ENCODE measurements around the gene OR52W1.
A peak's percentile ranks its signal among the peaks of the same experiment; 100 is the strongest.

The OR52W1 gene

GRCh38 chr11:6199174-6199810, at the start of gene OR52W1:
OR52W1 (plus strand) TSS chr11:6199224; CDS start chr11:6199224, 0 bp downstream.
- no peak for DNase-seq

DNA sequence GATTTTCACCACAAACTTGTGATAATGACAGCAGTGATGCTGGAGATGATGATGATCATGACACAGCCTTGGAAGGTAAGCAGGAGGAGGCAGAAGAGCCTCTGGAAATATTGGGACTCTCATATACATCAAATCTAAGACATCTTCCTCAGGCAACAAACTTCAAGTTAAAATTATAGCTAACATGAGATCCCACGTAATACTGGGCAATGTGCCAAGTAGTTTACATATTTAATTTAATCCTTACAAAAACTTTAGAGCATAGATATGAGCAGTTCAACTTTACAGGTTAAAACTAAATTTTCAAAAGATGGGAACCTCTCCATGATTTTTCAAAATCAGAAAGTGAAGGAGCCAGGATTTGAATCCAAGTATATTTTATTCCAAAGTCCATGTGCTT, 47.9 kb upstream of the OR52W1 start:
- no peak for DNase-seq

- DNase-seq, result no peak
Observed at GRCh38 chr11:6152126-6152525, 46.9 kb upstream of the OR52W1 start.

DNA sequence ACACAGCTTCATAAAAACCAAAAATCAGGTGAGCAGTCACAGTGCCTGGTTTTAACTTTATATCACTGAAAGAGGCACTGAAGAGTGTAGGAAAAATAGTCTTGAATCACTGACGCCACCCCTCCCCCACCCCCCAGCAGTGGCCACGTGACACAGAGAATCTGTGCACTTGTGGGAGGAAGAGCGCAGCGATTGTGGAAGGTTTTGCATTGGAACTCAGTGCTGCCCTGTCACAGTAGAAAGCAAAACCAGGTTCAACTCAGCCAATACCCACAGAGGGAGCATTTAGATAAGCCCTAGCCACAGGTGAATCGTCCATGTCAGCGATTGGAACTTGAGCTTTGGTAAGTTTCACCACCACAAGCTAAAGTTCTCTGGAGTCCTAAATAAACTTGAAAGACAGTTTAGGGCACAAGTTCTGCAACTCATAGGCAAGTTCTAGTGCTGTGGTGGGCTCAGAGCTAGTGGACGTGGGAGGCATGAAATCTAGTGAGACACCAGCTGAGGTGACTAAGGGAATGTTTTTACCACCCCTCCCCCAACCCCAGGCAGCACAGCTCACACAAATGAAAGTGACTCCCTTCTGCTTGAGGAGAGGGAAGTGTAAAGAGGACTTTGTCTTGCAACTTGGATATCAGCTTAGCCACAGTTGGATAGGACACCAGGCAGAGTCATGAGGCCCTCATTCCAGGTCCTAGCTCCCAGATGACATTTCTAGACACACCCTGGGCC, 42.2 kb upstream of the OR52W1 start:
- DNase-seq, result no peak

- DNase-seq, result no peak
Observed at GRCh38 chr11:6170226-6170625, 28.8 kb upstream of the OR52W1 start, which contains the start of gene OR52B2. OR52B2 (minus strand) TSS chr11:6170326; CDS start chr11:6170326, 0 bp downstream.

DNA sequence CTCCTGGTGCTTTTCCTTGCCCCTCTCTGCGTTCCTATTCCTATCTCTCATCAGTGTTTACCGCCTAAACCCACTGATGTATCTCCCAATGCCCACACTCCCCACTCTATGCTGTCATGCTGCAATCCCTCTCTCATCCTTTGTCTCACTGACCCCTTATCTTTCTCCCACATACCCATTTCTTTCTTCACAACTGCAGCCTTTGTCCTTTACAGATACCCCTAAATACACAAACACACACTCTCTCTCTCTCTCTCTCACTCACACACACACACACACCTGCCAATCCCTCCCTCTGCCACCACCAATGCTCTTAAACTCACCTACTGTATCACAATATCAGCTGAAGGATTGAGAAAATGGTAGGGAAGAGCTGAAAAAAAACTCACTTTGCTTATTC, 23.6 kb upstream of the OR52W1 start:
- no peak for DNase-seq

DNA sequence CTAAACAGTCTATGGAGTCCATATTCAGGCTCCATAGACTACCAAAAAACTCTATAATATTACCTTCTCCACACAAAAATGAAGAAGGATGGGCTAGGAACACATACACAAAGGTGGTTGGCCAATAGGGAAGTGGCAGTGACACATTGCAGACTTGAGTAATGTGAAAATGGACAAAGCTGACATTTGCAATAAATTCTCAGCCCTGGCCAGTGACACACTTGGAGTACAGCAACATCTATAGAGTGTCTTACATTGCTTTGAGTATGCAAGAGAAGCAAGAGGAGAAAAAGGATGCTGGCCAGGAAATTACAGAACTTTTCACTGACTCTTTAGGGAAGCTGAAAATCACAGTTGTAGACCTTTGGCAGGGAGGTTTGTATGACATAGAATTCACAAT, 7.3 kb upstream of the OR52W1 start:
- DNase-seq, result no peak

- no peak for DNase-seq
Observed at GRCh38 chr11:6194065-6194581, 4.9 kb upstream of the OR52W1 start.

GRCh38 chr11:6196396-6196795, 2.6 kb upstream of the OR52W1 start:
- peak; percentile 13 for DNase-seq

- no peak for DNase-seq
Observed at GRCh38 chr11:6197466-6198200, 1.4 kb upstream of the OR52W1 start.

DNA sequence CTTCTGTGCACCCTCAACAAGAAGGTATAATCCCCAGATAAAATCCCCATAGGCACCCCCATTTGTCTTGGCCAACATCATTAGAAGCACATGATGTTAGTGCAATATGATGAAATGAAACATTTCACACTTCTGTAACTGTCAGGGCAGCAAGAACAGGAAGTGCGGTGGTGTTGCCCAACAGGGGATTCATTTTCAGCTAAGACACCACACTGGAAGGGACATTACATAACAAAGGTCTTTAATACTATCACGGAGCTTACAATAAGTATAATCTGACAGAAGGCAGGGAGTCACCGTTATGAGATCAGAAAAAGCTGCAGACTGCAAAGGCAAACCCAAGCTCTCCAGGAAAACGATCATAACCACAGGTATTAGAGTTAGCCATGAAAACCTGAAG, 2.0 kb downstream of the OR52W1 start:
- peak; percentile 47 for DNase-seq

GRCh38 chr11:6201481-6201880, 2.5 kb downstream of the OR52W1 start:
- no peak for DNase-seq

DNA sequence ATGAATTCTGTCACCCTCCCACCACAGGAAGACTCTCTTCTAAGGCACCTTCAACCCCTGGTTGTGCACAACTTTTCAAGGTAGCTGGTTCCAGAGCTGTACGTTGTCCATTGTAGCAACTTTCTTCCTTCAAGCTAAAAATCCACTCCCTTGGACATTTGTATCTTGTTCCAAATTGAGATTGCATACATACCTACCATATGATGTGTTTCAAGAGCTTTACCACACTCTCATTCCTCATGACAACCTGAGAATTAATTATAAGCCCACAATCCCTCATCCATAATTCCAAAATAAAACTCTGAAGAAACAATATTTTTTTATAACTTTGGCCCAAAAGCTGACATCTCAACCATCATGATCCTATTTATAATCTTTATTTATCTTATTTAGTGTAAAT, 3.0 kb downstream of the OR52W1 start:
- no peak for DNase-seq

GRCh38 chr11:6203327-6203726, 4.3 kb downstream of the OR52W1 start:
- DNase-seq, result peak; percentile 39

GRCh38 chr11:6204706-6205105, 5.7 kb downstream of the OR52W1 start:
- no peak for DNase-seq

DNA sequence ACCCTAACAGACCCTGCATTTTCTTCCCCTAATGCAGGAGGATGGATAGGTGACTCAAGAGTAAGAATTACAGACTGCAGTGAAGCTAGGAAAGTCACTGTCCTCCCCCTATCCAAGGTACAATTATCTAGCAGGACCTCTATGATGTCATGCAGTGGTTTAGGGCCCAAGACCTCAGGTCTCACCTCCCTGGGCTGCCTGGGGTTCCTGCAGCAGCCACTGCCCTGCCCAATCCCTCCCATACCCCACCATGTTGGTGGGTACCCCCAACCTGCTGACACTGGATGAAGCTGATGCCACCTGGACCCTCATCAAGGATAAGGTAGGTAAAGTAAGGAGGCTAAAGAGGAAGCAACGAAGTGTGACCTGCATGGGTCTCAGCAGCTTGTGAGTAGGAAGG, 6.3 kb downstream of the OR52W1 start, which contains the start of gene C11orf42:
TSS of gene C11orf42 (plus strand) at position 192 of the 400 bp plus-strand sequence. CDS start at position 251, 59 bp downstream.
- no peak for DNase-seq

DNA sequence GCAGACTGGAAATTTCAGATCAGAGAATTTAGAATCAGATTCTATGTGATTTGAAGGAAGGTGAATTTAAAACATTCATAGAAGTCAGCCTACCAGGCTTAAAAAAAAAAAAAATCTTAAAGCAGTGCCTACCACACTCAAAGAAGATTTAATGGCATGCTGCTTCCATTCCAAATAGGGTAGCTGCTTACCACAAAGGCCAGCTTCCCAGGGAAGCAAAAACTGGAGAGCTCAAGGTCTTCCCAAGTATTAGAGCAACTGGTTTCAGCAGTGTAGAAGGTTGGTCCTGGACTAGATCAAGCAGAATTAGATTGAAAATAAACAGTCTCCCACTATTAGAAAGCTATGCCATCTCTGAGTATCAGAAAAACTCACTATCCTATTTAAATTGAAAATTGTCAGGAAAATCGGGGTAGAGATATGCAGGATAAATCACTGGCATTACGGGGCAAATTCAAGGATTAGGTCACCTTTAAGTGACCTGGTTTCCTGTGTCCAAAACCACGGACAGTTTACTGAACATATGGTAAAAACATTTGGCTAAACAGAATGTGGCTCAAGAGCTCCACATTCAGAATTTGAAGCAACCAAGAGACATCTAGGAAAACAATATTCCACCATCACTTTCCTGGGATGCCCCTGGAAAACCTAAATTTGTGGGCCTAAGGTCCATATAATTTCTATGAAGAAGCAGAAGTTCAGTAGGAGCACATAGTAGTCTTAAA, 7.6 kb downstream of the OR52W1 start:
- no peak for DNase-seq

- DNase-seq, result no peak
Observed at GRCh38 chr11:6209801-6210200, 10.8 kb downstream of the OR52W1 start.

GRCh38 chr11:6210274-6210955, 11.4 kb downstream of the OR52W1 start:
- DNase-seq, result no peak

DNA sequence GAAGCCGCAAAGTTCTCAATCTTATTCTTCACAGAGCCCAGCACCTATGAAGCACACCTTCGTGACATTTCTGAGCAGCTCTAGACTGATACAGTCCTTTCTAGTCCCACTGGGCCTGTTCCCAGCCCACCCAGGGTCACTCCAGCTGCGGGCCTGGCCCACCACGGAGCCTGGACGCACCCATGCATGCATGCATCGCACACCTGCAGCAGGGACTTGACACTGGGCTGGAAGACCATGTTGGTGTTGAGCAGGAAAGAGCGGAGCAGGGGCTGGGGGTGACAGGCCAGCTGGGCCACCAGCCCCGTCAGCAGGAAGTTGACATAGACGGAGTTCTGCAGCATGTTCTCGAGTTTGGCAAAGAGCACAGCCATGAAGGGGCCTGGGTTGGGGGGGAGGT, 15.5 kb downstream of the OR52W1 start:
- DNase-seq, result no peak

GRCh38 chr11:6216501-6216900, 17.5 kb downstream of the OR52W1 start:
- no peak for DNase-seq

DNA sequence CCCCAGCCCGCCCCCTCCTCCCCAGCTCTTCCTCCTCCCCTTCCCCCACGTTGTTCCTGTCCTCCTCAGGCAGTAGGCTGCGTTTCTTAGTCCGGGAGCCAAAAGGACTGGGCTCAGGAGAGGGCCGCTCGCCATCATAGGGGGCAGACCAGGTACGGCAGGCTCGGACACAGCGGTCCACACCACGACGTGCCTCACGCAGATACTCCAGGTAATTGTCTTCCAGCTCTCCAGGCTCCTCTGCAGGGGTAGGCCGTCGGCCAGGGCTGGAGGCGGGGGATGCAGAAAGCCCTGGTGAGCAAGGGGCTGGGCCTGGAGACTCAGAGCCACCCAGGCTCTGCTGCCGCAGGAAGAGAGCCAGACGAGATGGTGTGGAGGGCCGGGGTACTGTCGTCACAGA, 18.7 kb downstream of the OR52W1 start:
- no peak for DNase-seq
